NCI-H446 (cell line): ENCODE data around the gene UBE2L3.
"Not testable (repeated sequence)": the region's sequence is repeated elsewhere in the genome, so short reads cannot be mapped to it uniquely, and the experiment has no call there.

Experiments used
- DNase-seq, 2 experiments: peaks; one replicate each; lab custom pipeline; 2025; lab: John Stamatoyannopoulos, UW

The UBE2L3 gene

DNA sequence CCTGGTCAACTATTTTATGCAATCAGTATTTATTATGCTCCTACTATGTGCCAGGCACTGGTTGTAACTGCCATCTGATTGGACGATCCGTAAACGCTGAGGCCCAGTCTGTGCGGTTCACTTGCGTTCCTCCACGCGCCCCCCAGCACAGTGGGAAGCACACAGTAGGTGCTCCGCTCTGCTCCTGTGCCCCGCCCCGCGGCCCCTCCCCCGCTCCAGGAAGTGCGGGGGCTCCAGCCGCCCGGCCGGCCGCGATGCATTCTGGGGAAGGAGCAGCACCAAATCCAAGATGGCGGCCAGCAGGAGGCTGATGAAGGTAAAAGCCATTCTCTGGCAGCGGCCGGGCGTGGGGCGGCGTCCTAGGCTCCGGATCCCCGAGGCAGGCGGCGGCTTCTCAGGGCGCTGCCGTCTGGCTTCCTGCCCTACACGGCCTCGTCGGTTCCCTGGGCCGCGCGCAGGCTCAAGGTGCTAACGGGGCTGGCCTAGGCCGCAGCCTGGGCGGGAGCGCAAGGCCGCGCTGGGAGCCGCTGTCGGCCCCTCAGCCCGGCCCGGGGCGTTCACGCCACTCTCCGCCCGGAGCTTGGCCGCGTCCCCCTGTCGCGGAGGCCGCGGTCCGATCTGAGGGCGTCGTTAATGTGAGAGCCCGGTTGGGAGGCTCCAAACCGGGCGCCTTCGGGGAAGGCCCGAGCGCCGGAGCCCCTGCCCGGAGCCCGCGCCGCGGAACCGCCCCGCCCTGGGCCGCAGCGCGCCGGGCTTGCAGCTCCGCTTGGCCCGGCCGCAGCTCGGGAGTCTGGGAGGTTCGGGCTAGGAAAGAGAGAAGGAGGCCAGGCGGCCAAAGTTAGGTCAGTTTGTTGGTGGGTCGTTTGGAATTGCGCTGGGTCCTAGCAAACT, at the start of gene UBE2L3:
Gene UBE2L3 (plus strand): TSS at position 259 of the 891 bp plus-strand sequence. CDS start 31 bp downstream, at position 290.
- peak; percentile 58 to 83 for DNase-seq

- DNase-seq, result not testable (repeated sequence)
Observed at GRCh38 chr22:21526705-21527500, 40.6 kb upstream of the UBE2L3 start.

GRCh38 chr22:21531525-21531924, 36.0 kb upstream of the UBE2L3 start:
- not testable (repeated sequence) for DNase-seq

GRCh38 chr22:21532863-21533648, 34.5 kb upstream of the UBE2L3 start:
- DNase-seq, result not testable (repeated sequence)

DNA sequence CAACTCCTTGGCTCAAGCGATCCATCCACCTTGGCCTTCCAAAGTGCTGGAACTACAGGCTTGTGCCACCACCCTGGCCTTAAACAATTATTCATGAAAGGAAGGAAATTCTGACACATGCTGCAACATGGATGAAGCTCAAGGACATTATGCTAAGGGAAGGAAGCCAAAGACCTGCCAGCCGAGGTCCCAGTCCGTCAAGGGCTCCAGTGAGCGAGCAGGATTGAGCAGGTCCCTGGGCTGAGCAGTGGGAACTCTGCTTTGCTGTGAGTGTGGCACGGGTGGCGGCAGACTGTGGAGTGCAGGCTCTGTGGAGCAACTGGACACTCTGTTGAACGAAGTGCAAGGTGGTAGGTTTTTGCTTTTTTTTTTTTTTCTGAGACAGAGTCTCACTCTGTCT, 27.7 kb upstream of the UBE2L3 start:
- not testable (repeated sequence) for DNase-seq

GRCh38 chr22:21544432-21545322, 22.8 kb upstream of the UBE2L3 start:
- not testable (repeated sequence) for DNase-seq

DNA sequence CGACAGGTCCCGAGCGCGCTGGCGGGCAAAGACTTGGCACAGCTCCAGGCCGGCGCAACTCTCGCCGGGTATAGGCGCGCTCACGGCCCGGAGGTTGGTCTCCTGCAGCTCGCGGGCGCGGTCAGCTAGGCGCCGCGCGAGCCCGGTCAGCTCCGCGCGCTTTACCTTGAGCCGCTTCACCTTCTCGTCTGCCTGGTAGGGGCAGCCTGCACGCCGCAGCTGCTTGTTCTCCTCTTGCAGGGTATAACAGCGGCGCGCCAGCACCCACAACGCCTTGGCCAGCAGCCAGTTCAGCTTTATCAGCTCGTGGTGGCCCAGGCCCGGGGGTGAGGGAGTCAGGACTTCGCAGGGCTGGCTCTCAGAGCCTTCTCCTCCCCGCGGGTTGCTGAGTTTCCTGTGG, 18.0 kb upstream of the UBE2L3 start:
- not testable (repeated sequence) for DNase-seq

GRCh38 chr22:21550008-21550677, 17.4 kb upstream of the UBE2L3 start:
- DNase-seq, result not testable (repeated sequence)

DNA sequence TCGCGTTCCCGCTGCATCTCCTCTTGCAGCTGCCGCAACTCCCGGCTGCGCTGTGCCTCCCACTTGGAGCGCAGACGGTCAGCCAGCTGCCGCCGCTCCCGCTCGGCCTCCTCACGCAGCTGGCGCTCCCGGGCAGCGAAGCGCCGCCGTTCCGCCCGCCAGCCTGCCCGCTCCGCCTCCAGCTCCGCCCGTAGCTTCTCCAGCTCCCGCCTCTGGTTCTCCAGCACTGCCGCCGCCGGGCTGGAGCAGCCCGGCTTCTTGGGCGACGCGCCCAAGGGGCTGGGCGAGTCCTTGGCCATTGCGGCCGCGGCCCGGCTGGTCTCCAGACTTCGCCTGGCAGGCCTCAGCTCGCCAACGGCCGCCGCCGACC, 16.9 kb upstream of the UBE2L3 start:
- not testable (repeated sequence) for DNase-seq

DNA sequence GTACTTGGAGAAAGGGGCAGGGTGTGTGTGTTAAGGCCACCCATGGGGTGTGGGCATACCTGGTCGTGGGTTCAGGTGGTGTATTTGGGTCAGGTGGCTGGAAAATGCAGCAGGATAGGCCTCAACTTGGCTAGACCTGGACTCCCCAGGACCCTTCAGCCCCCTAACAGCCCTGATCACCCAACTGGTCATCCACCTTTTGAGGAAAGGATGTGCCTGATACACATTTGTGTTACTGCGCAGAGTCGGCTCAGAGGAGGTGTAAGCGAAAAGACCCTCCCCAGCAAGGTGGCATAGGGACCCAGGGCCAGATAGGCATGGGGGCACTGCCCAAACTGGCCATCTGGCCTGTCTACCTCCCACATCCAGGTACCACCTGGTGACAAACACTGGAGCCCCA, 16.2 kb upstream of the UBE2L3 start, which contains the start of gene RIMBP3C:
Gene RIMBP3C (minus strand): TSS at position 101 of the 400 bp plus-strand sequence. CDS start 485 bp downstream, outside the sequence.
- DNase-seq, result not testable (repeated sequence)

GRCh38 chr22:21559345-21560125, 8.0 kb upstream of the UBE2L3 start:
- not testable (repeated sequence) for DNase-seq

GRCh38 chr22:21560657-21561056, 6.9 kb upstream of the UBE2L3 start:
- DNase-seq, result not testable (repeated sequence)

DNA sequence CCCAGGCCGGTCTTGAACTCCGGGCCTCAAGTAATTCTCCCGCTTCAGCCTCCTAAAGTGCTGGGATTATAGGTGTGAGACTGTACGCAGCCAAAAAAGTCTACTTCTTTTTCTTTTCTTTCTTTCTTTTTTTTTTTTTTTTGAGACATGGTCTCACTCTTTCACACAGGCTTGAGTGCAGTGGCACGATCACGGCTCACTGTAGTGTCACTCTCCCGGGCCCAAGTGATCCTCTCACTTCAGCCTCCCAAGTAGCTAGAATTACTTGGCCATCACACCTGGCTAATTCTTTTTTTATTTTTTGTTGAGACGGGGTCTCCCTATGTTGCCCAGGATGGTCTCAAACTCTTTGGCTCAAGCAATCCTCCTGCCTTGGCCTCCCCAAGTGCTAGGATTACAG, 3.6 kb upstream of the UBE2L3 start:
- no peak for DNase-seq

DNA sequence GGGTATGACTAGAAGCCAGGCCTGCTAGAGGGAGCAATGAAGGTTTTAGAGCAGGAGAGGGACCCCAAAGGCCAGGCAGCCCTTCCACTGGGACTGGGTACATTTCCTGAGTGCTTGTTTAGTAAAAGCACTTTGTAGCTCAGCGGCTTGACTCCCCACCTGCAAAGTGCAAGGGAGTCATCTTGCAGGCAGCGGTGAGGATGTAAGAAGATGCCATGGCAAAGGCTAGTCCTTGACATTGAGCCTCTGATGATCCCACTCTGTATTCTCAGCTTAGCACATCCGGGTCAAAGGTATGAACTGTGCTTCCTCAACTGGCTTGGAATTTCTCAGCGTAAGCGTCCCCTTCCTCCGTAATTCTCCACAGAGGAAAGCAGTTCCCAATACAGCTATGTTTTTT, 3.1 kb upstream of the UBE2L3 start:
- DNase-seq, result no peak

DNA sequence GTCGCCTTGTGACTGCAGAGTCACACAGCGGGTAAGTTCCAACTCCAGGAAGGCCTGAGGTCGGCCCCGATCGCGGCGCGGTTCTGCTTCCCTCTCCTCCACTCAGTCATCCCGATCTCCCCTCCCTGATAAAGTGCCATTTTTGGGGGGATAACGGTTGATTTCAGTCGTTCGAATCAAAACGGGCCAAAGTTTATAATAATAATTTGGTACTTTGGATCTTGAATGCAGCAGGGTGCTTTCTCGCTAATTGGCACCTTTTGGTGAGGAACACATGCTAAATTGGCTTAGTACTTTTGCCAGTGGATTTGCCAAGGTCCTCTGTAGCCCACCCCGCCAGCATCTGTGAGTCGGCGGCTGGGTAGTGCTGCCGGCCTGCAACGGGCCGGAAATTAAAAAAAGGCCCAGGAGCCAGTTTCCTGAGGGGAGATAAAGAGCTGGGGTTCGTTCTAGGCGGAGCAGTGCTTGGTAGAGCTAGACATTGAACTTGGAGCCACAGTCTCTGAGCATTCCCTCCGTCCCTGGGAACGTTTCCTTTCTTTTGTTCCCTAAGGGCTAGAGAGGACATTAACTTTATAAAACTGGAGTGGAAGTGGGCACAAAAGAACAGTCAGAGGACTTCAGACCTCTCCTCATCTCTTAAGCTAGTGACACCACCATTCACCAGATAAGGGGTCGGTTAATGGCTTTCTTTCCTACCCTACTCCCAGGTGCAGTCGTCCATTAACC, 997 bp downstream of the UBE2L3 start:
- DNase-seq, result no peak

- DNase-seq, result not testable (repeated sequence)
Observed at GRCh38 chr22:21569076-21569427, 1.5 kb downstream of the UBE2L3 start.

- no peak for DNase-seq
Observed at GRCh38 chr22:21569459-21570170, 2.1 kb downstream of the UBE2L3 start.

GRCh38 chr22:21570398-21570797, 2.9 kb downstream of the UBE2L3 start:
- no peak for DNase-seq
